Esophagus muscularis mucosa (tissue), 4 donors: ENCODE results near the gene DAPK2. TPM values are rescaled to one million over a fixed set of nuclear protein-coding genes. Genes with fewer than 3 reads are reported as not detected.

ENCODE experiments used
- DNase-seq: peaks from one replicate; pipeline ENCODE4 v3.0.0-alpha.2; 2017; ENCODE audit errors: extremely low spot score
- H3K27ac ChIP-seq, 4 donors: fragments of 200-600 bp; sonication (generic); replicated peaks in 1 of 4; 1 replicate in 3 of 4; 2 replicates in 1 of 4; pipeline ENCODE4 v1.5.1; 2016 to 2019; ENCODE audit warnings: mild to moderate bottlenecking in 1 of 4
- H3K27me3 ChIP-seq, 4 donors: fragments of 200-600 bp; sonication (generic); one replicate each; pipeline versions ENCODE4 v1.5.1 to v1.6.0; 2016 to 2019
- H3K36me3 ChIP-seq, 4 donors: fragments of 200-600 bp; sonication (generic); one replicate each; pipeline ENCODE4 v1.5.1; 2016 to 2019
- H3K4me1 ChIP-seq, 4 donors: fragments of 200-600 bp; sonication (generic); one replicate each; pipeline ENCODE4 v1.5.1; 2016 to 2019
- H3K4me3 ChIP-seq, 4 donors: fragments of 200-600 bp; sonication (generic); 1 replicate in 2 of 4; 2 replicates in 2 of 4; pipeline ENCODE4 v1.5.1; 2016 to 2019; ENCODE audit warnings: mild to moderate bottlenecking in 4 of 4, moderate library complexity in 1 of 4
- H3K9me3 ChIP-seq, 4 donors: fragments of 200-600 bp; sonication (generic); 1 replicate in 3 of 4; 2 replicates in 1 of 4; pipeline ENCODE4 v1.5.1; 2016 to 2019
- CTCF ChIP-seq, 3 experiments: fragments of 200-600 bp in 2 of 3; fragments of 450-650 bp in 1 of 3; sonication (generic) in 2 of 3; IDR thresholded peaks; one replicate each; pipeline ENCODE4 v1.5.1; 2017 to 2019; ENCODE audit warnings: antibody characterized with exemption in 3 of 3, mild to moderate bottlenecking in 2 of 3, moderate library complexity in 1 of 3
- EP300 ChIP-seq: sonication (generic); formaldehyde crosslinking; IDR thresholded peaks from one replicate; pipeline ENCODE4 v1.6.1; 2017; ENCODE audit warnings: antibody characterized with exemption
- POLR2A ChIP-seq: fragments of 450-650 bp; IDR thresholded peaks from one replicate; pipeline ENCODE4 v1.6.1; 2017; ENCODE audit warnings: antibody characterized with exemption, moderate library complexity, mild to moderate bottlenecking, low read depth
- POLR2AphosphoS5 ChIP-seq, 2 donors: sonication (generic); formaldehyde crosslinking; IDR thresholded peaks; one replicate each; pipeline ENCODE4 v1.6.1; 2017; ENCODE audit warnings: antibody characterized with exemption in 2 of 2
- WGBS: methylation state at CpG from one replicate; pipeline ENCODE4 v1.1.5; 2018; 5-methylcytosine and 5-hydroxymethylcytosine counted together
- intact Hi-C: fragments of 100-400 bp; cut with DNase I; formaldehyde crosslinking; loops from one replicate; pipeline ENCODE4 v1.15.1; 2023
- total RNA-seq, 4 donors: library from RNA; depleted of rRNA; stranded (reverse); fragments of >200 nt; gene quantifications; one replicate each; pipeline versions ENCODE4 v1.1.0 to v1.2.1, GENCODE V29; 2016

The DAPK2 gene
- total RNA-seq, 4 donors from 2014 or later: 1.5 to 11.2 (median 7.3) TPM

GRCh38 chr15:64072812-64073211 lies 26.5 kb upstream of the DAPK2 start:
- no peak for DNase-seq
- no peak overlapping the region for H3K27ac ChIP-seq
- peaks cover 13 to 23% (median 21%) of the 10 kb centered on the region in 4 donors for H3K4me1 ChIP-seq
- intact Hi-C loops: no loop called here
- H3K36me3 ChIP-seq: peaks cover 0 to 39% (median 19%) of the 10 kb centered on the region in 4 donors
- TF ChIP-seq CTCF (IDR thresholded peaks at IDR 0.05): no peak
- TF ChIP-seq POLR2A: no peak
- no peak for TF ChIP-seq EP300
- TF ChIP-seq POLR2AphosphoS5 (IDR thresholded peaks at IDR 0.05): no peak
- H3K27me3 ChIP-seq: no peaks in the 10 kb centered on the region
- no peaks in the 10 kb centered on the region for H3K9me3 ChIP-seq
- H3K4me3 ChIP-seq: no peak overlapping the region
- WGBS: 100% methylated on average over 2 of the region's 2 CpGs

- 91% methylated on average over 4 of the region's 4 CpGs for WGBS
- peak overlapping the region; percentile 36 to 77 (median 54) for H3K27ac ChIP-seq
- no peak overlapping the region for H3K4me3 ChIP-seq
- no peaks in the 10 kb centered on the region for H3K27me3 ChIP-seq
- H3K36me3 ChIP-seq: peaks cover 0 to 39% (median 19%) of the 10 kb centered on the region in 4 donors
- intact Hi-C loops: no loop called here
- no peak for DNase-seq
- TF ChIP-seq CTCF (IDR thresholded peaks at IDR 0.05) (no peak), EP300 (no peak), POLR2A (no peak), POLR2AphosphoS5 (IDR thresholded peaks at IDR 0.05) (no peak)
- no peaks in the 10 kb centered on the region for H3K9me3 ChIP-seq
- H3K4me1 ChIP-seq: peaks cover 13 to 29% (median 27%) of the 10 kb centered on the region in 4 donors
Measured at GRCh38 chr15:64071931-64072765, 25.9 kb upstream of the DAPK2 start.

- H3K27ac ChIP-seq: peak overlapping the region; percentile 36 to 77 (median 54)
- DNase-seq: no peak
- 44% methylated on average over 8 of the region's 8 CpGs for WGBS
- H3K27me3 ChIP-seq: no peaks in the 10 kb centered on the region
- TF ChIP-seq EP300: no peak
- TF ChIP-seq POLR2A: no peak
- no peak for TF ChIP-seq CTCF (IDR thresholded peaks at IDR 0.05)
- peak; percentile 27 to 79 for TF ChIP-seq POLR2AphosphoS5 (IDR thresholded peaks at IDR 0.05)
- no peak overlapping the region for H3K4me3 ChIP-seq
- intact Hi-C loops: no loop called here
- H3K4me1 ChIP-seq: peaks cover 13 to 29% (median 27%) of the 10 kb centered on the region in 4 donors
- no peaks in the 10 kb centered on the region for H3K9me3 ChIP-seq
- peaks cover 0 to 39% (median 19%) of the 10 kb centered on the region in 4 donors for H3K36me3 ChIP-seq
Measured at GRCh38 chr15:64070965-64071851, 24.9 kb upstream of the DAPK2 start.

- H3K4me3 ChIP-seq: no peak overlapping the region
- peaks cover 13 to 29% (median 27%) of the 10 kb centered on the region in 4 donors for H3K4me1 ChIP-seq
- peaks cover 0 to 34% (median 16%) of the 10 kb centered on the region in 4 donors for H3K36me3 ChIP-seq
- H3K27me3 ChIP-seq: no peaks in the 10 kb centered on the region
- H3K9me3 ChIP-seq: no peaks in the 10 kb centered on the region
- H3K27ac ChIP-seq: peak overlapping the region in 2 of 4 donors; percentile 36 to 77
- WGBS: 89% methylated on average over 3 of the region's 3 CpGs
- TF ChIP-seq EP300 (no peak), POLR2AphosphoS5 (IDR thresholded peaks at IDR 0.05) (no peak), POLR2A (no peak), CTCF (IDR thresholded peaks at IDR 0.05) (no peak)
- no peak for DNase-seq
- intact Hi-C loops: no loop called here
Measured at GRCh38 chr15:64070106-64070505, 23.8 kb upstream of the DAPK2 start.
